Uterus (tissue), 4 donors: ENCODE data around the gene ZNF418. TPM values are rescaled to one million over a fixed set of nuclear protein-coding genes. Genes with fewer than 3 reads are reported as not detected.
A peak's percentile ranks its signal among the peaks of the same experiment; 100 is the strongest.

ENCODE experiments used
- DNase-seq, 2 donors: peaks; one replicate each; pipeline ENCODE4 v3.0.0-alpha.2; 2019 to 2020
- H3K27ac ChIP-seq, 2 donors: fragments of 200-600 bp; sonication (generic); 1 replicate in 1 of 2; 2 replicates in 1 of 2; pipeline ENCODE4 v1.5.1; 2016 to 2018
- H3K27me3 ChIP-seq, 2 donors: fragments of 200-600 bp; sonication (generic); one replicate each; pipeline ENCODE4 v1.5.1; 2018 to 2019; ENCODE audit warnings: control low read depth in 1 of 2
- H3K36me3 ChIP-seq, 2 donors: fragments of 200-600 bp; sonication (generic); one replicate each; pipeline ENCODE4 v1.5.1; 2019; ENCODE audit warnings: control low read depth in 1 of 2
- H3K4me1 ChIP-seq, 2 donors: fragments of 200-600 bp; sonication (generic); one replicate each; pipeline ENCODE4 v1.5.1; 2018 to 2019; ENCODE audit warnings: control low read depth in 1 of 2
- H3K4me3 ChIP-seq, 2 donors: fragments of 200-600 bp; sonication (generic); 1 replicate in 1 of 2; 2 replicates in 1 of 2; pipeline ENCODE4 v1.5.1; 2018 to 2019; ENCODE audit warnings: mild to moderate bottlenecking in 1 of 2
- H3K9me3 ChIP-seq, 2 donors: fragments of 200-600 bp; sonication (generic); one replicate each; pipeline ENCODE4 v1.5.1; 2019; ENCODE audit warnings: control low read depth in 1 of 2
- POLR2A ChIP-seq, 2 donors: fragments of 450-650 bp; IDR thresholded peaks; one replicate each; pipeline ENCODE4 v1.6.1; 2016; ENCODE audit warnings: antibody characterized with exemption in 2 of 2, mild to moderate bottlenecking in 1 of 2, moderate library complexity in 1 of 2
- intact Hi-C: fragments of 100-400 bp; cut with DNase I; formaldehyde crosslinking; loops from one replicate; pipeline ENCODE4 v1.15.1; 2023; ENCODE audit warnings: low total_unique reads
- total RNA-seq, 4 donors: library from RNA; depleted of rRNA in 3 of 4; stranded (reverse); fragments of >200 nt in 3 of 4; gene quantifications; one replicate each; pipeline versions ENCODE4 v1.1.0 to v1.2.4, GENCODE V29; 2014 to 2023
- TF ChIP-seq, protein P1 (sequence below), 4 experiments: fragments of 200-600 bp in 2 of 4; fragments of 450-650 bp in 2 of 4; sonication (generic) in 2 of 4; IDR thresholded peaks; one replicate each; pipeline ENCODE4 v1.5.1; 2016 to 2019; ENCODE audit warnings: antibody characterized with exemption in 4 of 4, mild to moderate bottlenecking in 2 of 4, moderate library complexity in 1 of 4
- donor health status: DM: yes; HTN: yes; CAD: no.

The ZNF418 gene
- 10 to 100 TPM in 2 of 4 donors, 1 to 10 TPM in 1, under 1 TPM in 1; 0.29 to 15.8 (median 9.8) TPM for total RNA-seq

GRCh38 chr19:57934820-57935665, at the start of gene ZNF418:
ZNF418 (minus strand) TSS chr19:57935402; CDS start chr19:57933822, 1,580 bp downstream.
- peak within 1 kb of the TSS in 1 of 2 donors; percentile 56 for H3K27ac ChIP-seq
- H3K36me3 ChIP-seq = no peaks in the 10 kb centered on the region
- H3K4me3 ChIP-seq = peak within 1 kb of the TSS; percentile 39 to 74
- no peaks in the 10 kb centered on the region for H3K4me1 ChIP-seq
- intact Hi-C loops = no loop called here
- H3K9me3 ChIP-seq = peaks cover 0 to 39% of the 10 kb centered on the region in 2 donors
- H3K27me3 ChIP-seq = no peaks in the 10 kb centered on the region
- DNase-seq = peak; percentile 50 to 54
- TF ChIP-seq, protein P1, sequence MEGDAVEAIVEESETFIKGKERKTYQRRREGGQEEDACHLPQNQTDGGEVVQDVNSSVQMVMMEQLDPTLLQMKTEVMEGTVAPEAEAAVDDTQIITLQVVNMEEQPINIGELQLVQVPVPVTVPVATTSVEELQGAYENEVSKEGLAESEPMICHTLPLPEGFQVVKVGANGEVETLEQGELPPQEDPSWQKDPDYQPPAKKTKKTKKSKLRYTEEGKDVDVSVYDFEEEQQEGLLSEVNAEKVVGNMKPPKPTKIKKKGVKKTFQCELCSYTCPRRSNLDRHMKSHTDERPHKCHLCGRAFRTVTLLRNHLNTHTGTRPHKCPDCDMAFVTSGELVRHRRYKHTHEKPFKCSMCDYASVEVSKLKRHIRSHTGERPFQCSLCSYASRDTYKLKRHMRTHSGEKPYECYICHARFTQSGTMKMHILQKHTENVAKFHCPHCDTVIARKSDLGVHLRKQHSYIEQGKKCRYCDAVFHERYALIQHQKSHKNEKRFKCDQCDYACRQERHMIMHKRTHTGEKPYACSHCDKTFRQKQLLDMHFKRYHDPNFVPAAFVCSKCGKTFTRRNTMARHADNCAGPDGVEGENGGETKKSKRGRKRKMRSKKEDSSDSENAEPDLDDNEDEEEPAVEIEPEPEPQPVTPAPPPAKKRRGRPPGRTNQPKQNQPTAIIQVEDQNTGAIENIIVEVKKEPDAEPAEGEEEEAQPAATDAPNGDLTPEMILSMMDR (IDR thresholded peaks at IDR 0.05) = no peak
- no peak for TF ChIP-seq POLR2A (IDR thresholded peaks at IDR 0.05)

GRCh38 chr19:57978586-57979289, 43.5 kb upstream of the ZNF418 start:
- DNase-seq = no peak
- Histone ChIP-seq H3K36me3 (no peaks in the 10 kb centered on the region), H3K27ac (no peak overlapping the region), H3K9me3 (peaks cover 2 to 99% of the 10 kb centered on the region in 2 donors), H3K4me1 (no peaks in the 10 kb centered on the region), H3K4me3 (no peak overlapping the region), H3K27me3 (no peaks in the 10 kb centered on the region)
- TF ChIP-seq, protein P1 (IDR thresholded peaks at IDR 0.05) = no peak
- TF ChIP-seq POLR2A (IDR thresholded peaks at IDR 0.05) = no peak
- intact Hi-C loops = no loop called here

DNA sequence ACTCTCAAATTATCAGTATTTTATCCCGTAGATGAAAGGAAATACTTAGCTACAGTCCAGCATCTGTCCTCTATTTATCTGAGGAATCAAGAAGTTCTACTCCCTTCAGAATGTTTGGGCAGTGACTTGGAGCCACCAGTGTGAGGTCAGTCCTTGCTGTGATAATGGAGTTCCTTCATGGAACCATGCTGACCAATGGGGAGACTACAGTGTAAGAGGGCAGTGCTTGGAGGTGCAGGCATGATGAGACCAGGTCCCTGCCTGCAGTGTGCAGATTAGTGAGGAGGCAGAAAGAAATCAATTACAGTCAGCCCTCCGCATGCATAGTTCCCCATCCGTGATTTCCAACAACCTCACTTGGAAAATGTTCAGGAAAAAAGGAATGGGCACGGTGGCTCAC, 39.2 kb upstream of the ZNF418 start, which contains the start of gene C19orf18:
TSS of gene C19orf18 (minus strand) at position 101 of the 400 bp plus-strand sequence. CDS start 102 bp downstream, outside the sequence.
- Histone ChIP-seq H3K27ac (no peak within 1 kb of the TSS), H3K27me3 (no peaks in the 10 kb centered on the region), H3K4me1 (no peaks in the 10 kb centered on the region), H3K36me3 (no peaks in the 10 kb centered on the region), H3K9me3 (peaks cover 0 to 66% of the 10 kb centered on the region in 2 donors), H3K4me3 (no peak within 1 kb of the TSS)
- no peak for TF ChIP-seq POLR2A (IDR thresholded peaks at IDR 0.05)
- DNase-seq = no peak
- intact Hi-C loops = no loop called here

- intact Hi-C loops = no loop called here
- H3K9me3 ChIP-seq = peaks cover 0 to 31% of the 10 kb centered on the region in 2 donors
- no peak overlapping the region for H3K4me3 ChIP-seq
- no peaks in the 10 kb centered on the region for H3K36me3 ChIP-seq
- no peak for DNase-seq
- TF ChIP-seq POLR2A (IDR thresholded peaks at IDR 0.05) = no peak
- TF ChIP-seq, protein P1 (IDR thresholded peaks at IDR 0.05) = no peak
- no peaks in the 10 kb centered on the region for H3K4me1 ChIP-seq
- H3K27me3 ChIP-seq = no peaks in the 10 kb centered on the region
- no peak overlapping the region for H3K27ac ChIP-seq
These were observed 29.6 kb upstream of the ZNF418 start for GRCh38 chr19:57964761-57965160.

DNA sequence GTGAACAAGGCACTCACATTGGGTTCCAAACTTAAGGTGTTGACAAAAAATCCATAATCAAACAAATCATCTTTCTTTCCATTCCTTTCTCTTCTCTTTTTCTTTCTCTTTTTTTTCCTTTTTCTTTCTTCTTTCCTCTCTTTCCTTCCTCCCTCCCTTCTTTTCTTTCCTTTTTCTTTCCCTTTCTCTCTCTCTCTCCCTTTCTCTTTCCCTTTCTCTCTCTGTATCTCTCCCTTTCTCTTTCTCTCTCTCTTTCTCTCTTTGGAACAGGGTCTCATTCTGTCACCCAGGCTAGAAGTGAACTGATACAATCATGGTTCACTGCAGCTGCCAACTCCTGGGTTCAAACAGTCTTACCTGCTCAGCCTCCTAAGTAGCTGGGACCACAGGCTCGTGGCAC, 26.6 kb upstream of the ZNF418 start:
- H3K27ac ChIP-seq = no peak overlapping the region
- peaks cover 0 to 17% of the 10 kb centered on the region in 2 donors for H3K9me3 ChIP-seq
- H3K36me3 ChIP-seq = no peaks in the 10 kb centered on the region
- H3K4me1 ChIP-seq = no peaks in the 10 kb centered on the region
- intact Hi-C loops = no loop called here
- no peak for DNase-seq
- no peak overlapping the region for H3K4me3 ChIP-seq
- TF ChIP-seq, protein P1 (IDR thresholded peaks at IDR 0.05) = no peak
- TF ChIP-seq POLR2A (IDR thresholded peaks at IDR 0.05) = no peak
- H3K27me3 ChIP-seq = no peaks in the 10 kb centered on the region
